Measurements from ENCODE around the gene DNAH2. TPM values are rescaled to one million over a fixed set of nuclear protein-coding genes. Genes with fewer than 3 reads are reported as not detected.

The DNAH2 gene
- total RNA-seq: 0.22 and 0.29 TPM in 2 replicates
- long read RNA-seq, partial matches to known transcripts: 0 of 1 reads
- long read RNA-seq, other reads (novel, unspliced or antisense): 1 of 1 reads

GRCh38 chr17:7716901-7717755 is at the start of gene DNAH2:
Gene DNAH2 (plus strand): TSS chr17:7717744. CDS start chr17:7719735, 1,991 bp downstream.
- no peaks in the 10 kb centered on the region for H3K36me3 Mint-ChIP-seq (ENCODE audit: insufficient read depth)
- peak; percentile 84 for DNase-seq (ENCODE audit: low spot score, unreplicated experiment)
- H3K4me3 Mint-ChIP-seq (ENCODE audit: low read depth): peak within 1 kb of the TSS; percentile 87
- TF ChIP-seq CTCF (IDR thresholded peaks at IDR 0.05; ENCODE audit: unreplicated experiment): peak; percentile 54
- no peaks in the 10 kb centered on the region for H3K9me3 Mint-ChIP-seq (ENCODE audit: low read depth)
- peaks cover 34% of the 10 kb centered on the region for H3K27me3 Mint-ChIP-seq
- peaks cover 27% of the 10 kb centered on the region for H3K4me1 Mint-ChIP-seq (ENCODE audit: low read depth)
- peak within 1 kb of the TSS; percentile 93 for H3K27ac Mint-ChIP-seq

DNA sequence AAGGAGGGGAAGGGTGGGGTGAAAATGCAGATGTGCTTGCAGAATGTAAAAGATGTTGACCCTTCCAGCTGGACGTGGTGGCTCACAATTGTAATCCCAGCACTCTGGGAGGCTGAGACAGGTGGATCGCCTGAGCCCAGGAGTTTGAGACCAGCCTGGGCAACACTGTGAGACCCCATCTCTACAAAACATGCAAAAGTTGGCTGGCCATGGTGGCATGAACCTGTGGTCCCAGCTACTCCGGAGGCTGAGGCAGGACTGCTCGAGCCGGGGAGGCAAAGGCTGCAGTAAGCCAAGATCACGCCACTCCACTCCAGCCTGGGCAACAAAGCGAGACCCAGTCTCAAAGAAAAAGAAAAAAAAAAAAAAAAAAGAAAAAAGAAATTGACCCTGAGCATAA is 49.1 kb upstream of the DNAH2 start:
- Mint-ChIP-seq H3K27ac (no peak overlapping the region), H3K9me3 (ENCODE audit: low read depth) (peaks cover 3% of the 10 kb centered on the region), H3K27me3 (no peaks in the 10 kb centered on the region), H3K36me3 (ENCODE audit: insufficient read depth) (peaks cover 21% of the 10 kb centered on the region), H3K4me3 (ENCODE audit: low read depth) (no peak overlapping the region), H3K4me1 (ENCODE audit: low read depth) (no peaks in the 10 kb centered on the region)
- TF ChIP-seq CTCF (IDR thresholded peaks at IDR 0.05; ENCODE audit: unreplicated experiment): no peak
- no peak for DNase-seq (ENCODE audit: low spot score, unreplicated experiment)

GRCh38 chr17:7673239-7673638 is 44.3 kb upstream of the DNAH2 start:
- peak; percentile 51 for TF ChIP-seq CTCF (IDR thresholded peaks at IDR 0.05; ENCODE audit: unreplicated experiment)
- Mint-ChIP-seq H3K4me1 (ENCODE audit: low read depth) (no peaks in the 10 kb centered on the region), H3K27ac (no peak overlapping the region), H3K27me3 (no peaks in the 10 kb centered on the region), H3K36me3 (ENCODE audit: insufficient read depth) (peaks cover 37% of the 10 kb centered on the region), H3K4me3 (ENCODE audit: low read depth) (no peak overlapping the region), H3K9me3 (ENCODE audit: low read depth) (peaks cover 9% of the 10 kb centered on the region)
- no peak for DNase-seq (ENCODE audit: low spot score, unreplicated experiment)

DNA sequence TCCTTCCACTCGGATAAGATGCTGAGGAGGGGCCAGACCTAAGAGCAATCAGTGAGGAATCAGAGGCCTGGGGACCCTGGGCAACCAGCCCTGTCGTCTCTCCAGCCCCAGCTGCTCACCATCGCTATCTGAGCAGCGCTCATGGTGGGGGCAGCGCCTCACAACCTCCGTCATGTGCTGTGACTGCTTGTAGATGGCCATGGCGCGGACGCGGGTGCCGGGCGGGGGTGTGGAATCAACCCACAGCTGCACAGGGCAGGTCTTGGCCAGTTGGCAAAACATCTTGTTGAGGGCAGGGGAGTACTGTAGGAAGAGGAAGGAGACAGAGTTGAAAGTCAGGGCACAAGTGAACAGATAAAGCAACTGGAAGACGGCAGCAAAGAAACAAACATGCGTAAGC is 42.6 kb upstream of the DNAH2 start:
- H3K4me1 Mint-ChIP-seq (ENCODE audit: low read depth): no peaks in the 10 kb centered on the region
- peaks cover 37% of the 10 kb centered on the region for H3K36me3 Mint-ChIP-seq (ENCODE audit: insufficient read depth)
- no peak for DNase-seq (ENCODE audit: low spot score, unreplicated experiment)
- H3K27me3 Mint-ChIP-seq: no peaks in the 10 kb centered on the region
- no peak overlapping the region for H3K27ac Mint-ChIP-seq
- H3K9me3 Mint-ChIP-seq (ENCODE audit: low read depth): peaks cover 9% of the 10 kb centered on the region
- no peak overlapping the region for H3K4me3 Mint-ChIP-seq (ENCODE audit: low read depth)
- no peak for TF ChIP-seq CTCF (IDR thresholded peaks at IDR 0.05; ENCODE audit: unreplicated experiment)

DNA sequence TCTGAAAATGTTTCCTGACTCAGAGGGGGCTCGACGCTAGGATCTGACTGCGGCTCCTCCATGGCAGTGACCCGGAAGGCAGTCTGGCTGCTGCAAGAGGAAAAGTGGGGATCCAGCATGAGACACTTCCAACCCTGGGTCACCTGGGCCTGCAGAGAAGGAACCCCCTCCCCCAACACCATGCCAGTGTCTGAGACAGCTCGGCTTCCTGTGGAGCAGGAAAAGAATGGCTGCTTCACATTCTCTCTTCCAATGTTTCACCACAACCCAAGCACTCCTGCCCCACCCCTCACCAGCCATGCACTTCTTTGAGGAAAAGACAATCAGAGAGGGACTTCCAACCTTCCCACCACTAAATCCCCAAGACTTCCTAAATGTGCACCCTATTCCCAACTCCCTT is 41.0 kb upstream of the DNAH2 start:
- TF ChIP-seq CTCF (IDR thresholded peaks at IDR 0.05; ENCODE audit: unreplicated experiment): no peak
- H3K27me3 Mint-ChIP-seq: no peaks in the 10 kb centered on the region
- no peaks in the 10 kb centered on the region for H3K4me1 Mint-ChIP-seq (ENCODE audit: low read depth)
- peaks cover 31% of the 10 kb centered on the region for H3K36me3 Mint-ChIP-seq (ENCODE audit: insufficient read depth)
- no peak overlapping the region for H3K4me3 Mint-ChIP-seq (ENCODE audit: low read depth)
- no peak for DNase-seq (ENCODE audit: low spot score, unreplicated experiment)
- H3K27ac Mint-ChIP-seq: no peak overlapping the region
- H3K9me3 Mint-ChIP-seq (ENCODE audit: low read depth): peaks cover 9% of the 10 kb centered on the region

All from progenitor cell of endocrine pancreas (in vitro differentiated cells).